CD4-positive, alpha-beta memory T cell (primary cell): ENCODE results near the gene GAS6. TPM values are rescaled to one million over a fixed set of nuclear protein-coding genes. Genes with fewer than 3 reads are reported as not detected.

Source experiments
- CTCF ChIA-PET: fragments of 350-600 bp; sonication (Branson Sonifier 250); formaldehyde crosslinking; loops from one replicate; lab custom pipeline; 2021; ENCODE audit warnings: inconsistent platforms; ENCODE audit not compliant: partially characterized antibody; lab: Charles Lee
- POLR2A ChIA-PET: fragments of 350-600 bp; sonication (Branson Sonifier 250); formaldehyde crosslinking; loops from one replicate; lab custom pipeline; 2021; ENCODE audit not compliant: partially characterized antibody; lab: Charles Lee
- DNase-seq, 5 donors: peaks; one replicate each; pipeline versions ENCODE4 v3.0.0 to v3.0.0-alpha.2; 2020 to 2022; ENCODE audit warnings: mixed read lengths in 1 of 5
- H3K27ac ChIP-seq: one replicate; pipeline ENCODE4 v1.7.0; 2013; ENCODE audit warnings: low read depth, low read length
- H3K27me3 ChIP-seq: 2 replicates; pipeline ENCODE4 v1.7.0; 2013; ENCODE audit warnings: mild to moderate bottlenecking, low read length, moderate library complexity; ENCODE audit not compliant: insufficient read depth
- H3K36me3 ChIP-seq: 2 replicates; pipeline ENCODE4 v1.7.0; 2013; ENCODE audit warnings: mild to moderate bottlenecking, low read length, moderate library complexity; ENCODE audit not compliant: insufficient read depth
- H3K4me1 ChIP-seq: 2 replicates; pipeline ENCODE4 v1.7.0; 2013; ENCODE audit warnings: mild to moderate bottlenecking, low read length, moderate library complexity; ENCODE audit not compliant: insufficient read depth
- H3K4me3 ChIP-seq, 2 donors: one replicate each; pipeline ENCODE4 v1.7.0; 2013; ENCODE audit warnings: low read length in 2 of 2, mild to moderate bottlenecking in 1 of 2
- H3K9me3 ChIP-seq, 2 donors: one replicate each; pipeline ENCODE4 v1.7.0; 2013; ENCODE audit warnings: low read length in 2 of 2, control low read depth in 1 of 2; ENCODE audit not compliant: control insufficient read depth in 1 of 2
- H3K27ac Mint-ChIP-seq, 7 donors: one replicate each; pipeline ENCODE4 v1.8.0; 2020 to 2021; ENCODE audit warnings: mixed read lengths in 7 of 7, mild to moderate bottlenecking in 6 of 7, inconsistent platforms in 3 of 7, moderate library complexity in 3 of 7
- H3K27me3 Mint-ChIP-seq, 2 donors: one replicate each; pipeline ENCODE4 v1.8.0; 2020 to 2021; ENCODE audit warnings: mixed read lengths in 2 of 2
- H3K36me3 Mint-ChIP-seq, 2 donors: one replicate each; pipeline ENCODE4 v1.8.0; 2020 to 2021; ENCODE audit warnings: mixed read lengths in 2 of 2, inconsistent platforms in 1 of 2, mild to moderate bottlenecking in 1 of 2
- H3K4me1 Mint-ChIP-seq, 4 donors: one replicate each; pipeline ENCODE4 v1.8.0; 2020 to 2021; ENCODE audit warnings: mixed read lengths in 4 of 4, mild to moderate bottlenecking in 1 of 4
- H3K4me3 Mint-ChIP-seq, 8 donors: one replicate each; pipeline ENCODE4 v1.8.0; 2020 to 2021; ENCODE audit warnings: mixed read lengths in 8 of 8, mild to moderate bottlenecking in 7 of 8, moderate library complexity in 6 of 8, inconsistent platforms in 3 of 8
- H3K9me3 Mint-ChIP-seq, 8 donors: one replicate each; pipeline ENCODE4 v1.8.0; 2020 to 2021; ENCODE audit warnings: mixed read lengths in 8 of 8, mild to moderate bottlenecking in 5 of 8, inconsistent platforms in 3 of 8, moderate library complexity in 1 of 8
- intact Hi-C: fragments of 100-400 bp; cut with micrococcal nuclease; formaldehyde crosslinking; loops from one replicate; pipeline ENCODE4 v1.15.1; 2023
- polyA plus RNA-seq, 2 donors: library from polyadenylated mRNA; unstranded; fragments of 300-500 nt; fragmentation: Illumina TruSeq; gene quantifications; one replicate each; pipeline ENCODE4 v1.2.3, GENCODE V29; 2021
- total RNA-seq, 2 experiments: library from RNA; stranded (reverse); gene quantifications; one replicate each; pipeline ENCODE4 v1.2.3, GENCODE V29; 2021

Gene GAS6
- total and polyA plus RNA-seq, 4 experiments from 2014 or later = 0.39 to 17.2 (median 8.8) TPM

DNA sequence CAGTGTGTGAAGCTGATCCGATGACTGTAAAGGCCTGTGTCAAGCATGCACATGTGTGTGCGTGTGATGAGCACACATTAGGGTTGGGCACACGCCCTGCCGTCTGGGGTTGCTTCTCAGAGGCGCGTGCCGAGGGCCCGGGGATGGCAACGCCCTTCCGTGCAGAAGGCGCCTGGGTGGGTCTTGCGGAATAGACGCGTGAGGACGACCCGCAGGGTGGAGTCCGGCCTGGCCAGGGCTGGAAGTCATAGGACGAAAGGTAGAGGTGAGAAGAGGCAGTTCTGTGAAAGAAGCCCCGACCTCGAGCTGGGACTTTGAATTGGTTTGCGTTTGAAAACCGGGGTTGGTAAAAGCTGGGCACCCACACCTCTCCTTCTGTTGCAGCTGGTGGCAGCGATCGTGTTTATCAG lies 69.1 kb downstream of the GAS6 start:
- intact Hi-C loops = no loop called here
- H3K36me3 Mint-ChIP-seq = no peaks in the 10 kb centered on the region
- H3K27me3 Mint-ChIP-seq = peaks cover 0 to 2% of the 10 kb centered on the region in 2 donors
- Histone ChIP-seq H3K4me3 (no peak overlapping the region), H3K27ac (no peak overlapping the region), H3K4me1 (no peaks in the 10 kb centered on the region), H3K27me3 (no peaks in the 10 kb centered on the region), H3K9me3 (no peaks in the 10 kb centered on the region), H3K36me3 (no peaks in the 10 kb centered on the region)
- CTCF ChIA-PET = no interaction called here
- no peak overlapping the region for H3K27ac Mint-ChIP-seq
- POLR2A ChIA-PET = no interaction called here
- no peaks in the 10 kb centered on the region for H3K9me3 Mint-ChIP-seq
- no peak overlapping the region for H3K4me3 Mint-ChIP-seq
- DNase-seq = no peak
- no peaks in the 10 kb centered on the region for H3K4me1 Mint-ChIP-seq

DNA sequence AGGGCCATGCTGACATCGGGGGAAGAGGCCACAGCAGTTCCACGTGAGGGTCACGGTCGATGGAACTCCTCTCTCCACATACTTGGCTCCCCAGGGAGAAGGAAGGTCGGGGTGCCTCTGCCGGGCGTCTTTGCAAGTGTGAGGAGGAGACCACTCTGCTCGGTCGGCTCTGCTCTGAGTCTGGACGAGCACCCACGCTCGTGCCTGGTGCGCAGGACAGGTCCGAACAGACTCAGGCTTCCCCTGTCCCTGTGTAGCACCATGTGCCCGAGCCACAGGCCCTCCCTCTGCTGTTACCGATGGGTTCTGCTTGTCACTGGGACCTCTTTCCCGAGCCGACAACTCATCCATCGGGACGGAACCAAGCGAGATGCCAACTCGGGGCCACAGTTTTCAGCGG lies 69.8 kb downstream of the GAS6 start:
- Histone ChIP-seq H3K27me3 (no peaks in the 10 kb centered on the region), H3K4me1 (no peaks in the 10 kb centered on the region), H3K27ac (no peak overlapping the region), H3K36me3 (no peaks in the 10 kb centered on the region), H3K4me3 (no peak overlapping the region), H3K9me3 (no peaks in the 10 kb centered on the region)
- Mint-ChIP-seq H3K4me3 (no peak overlapping the region), H3K27me3 (peaks cover 0 to 2% of the 10 kb centered on the region in 2 donors), H3K9me3 (no peaks in the 10 kb centered on the region), H3K36me3 (no peaks in the 10 kb centered on the region), H3K4me1 (no peaks in the 10 kb centered on the region), H3K27ac (no peak overlapping the region)
- CTCF ChIA-PET = no interaction called here
- POLR2A ChIA-PET = no interaction called here
- intact Hi-C loops = no loop called here
- DNase-seq = no peak

DNA sequence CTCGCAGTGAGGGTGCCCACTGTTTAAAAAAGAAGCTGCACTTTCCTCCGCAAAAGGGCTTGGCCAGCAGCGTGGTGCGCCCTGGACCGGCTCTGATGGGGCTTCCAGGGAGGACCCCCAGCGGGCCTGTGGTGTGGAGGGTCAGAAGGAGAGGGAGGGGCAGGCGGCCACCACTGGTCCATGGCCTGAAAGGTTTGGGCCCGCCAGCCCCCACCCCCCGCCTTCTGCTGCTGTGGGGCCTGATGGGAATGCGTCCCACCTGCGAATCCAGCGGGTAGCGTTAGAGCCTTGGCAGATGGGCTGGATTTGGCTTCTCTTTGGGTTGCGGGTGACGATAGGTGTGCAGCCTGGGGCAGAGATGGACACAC lies 70.2 kb downstream of the GAS6 start:
- H3K27ac ChIP-seq = no peak overlapping the region
- no peaks in the 10 kb centered on the region for H3K27me3 ChIP-seq
- DNase-seq = no peak
- CTCF ChIA-PET = no interaction called here
- Mint-ChIP-seq H3K27ac (no peak overlapping the region), H3K4me1 (no peaks in the 10 kb centered on the region), H3K27me3 (peaks cover 0 to 2% of the 10 kb centered on the region in 2 donors), H3K4me3 (no peak overlapping the region), H3K36me3 (no peaks in the 10 kb centered on the region), H3K9me3 (no peaks in the 10 kb centered on the region)
- POLR2A ChIA-PET = no interaction called here
- no peaks in the 10 kb centered on the region for H3K36me3 ChIP-seq
- H3K4me3 ChIP-seq = no peak overlapping the region
- no peaks in the 10 kb centered on the region for H3K4me1 ChIP-seq
- no peaks in the 10 kb centered on the region for H3K9me3 ChIP-seq
- intact Hi-C loops = no loop called here

DNA sequence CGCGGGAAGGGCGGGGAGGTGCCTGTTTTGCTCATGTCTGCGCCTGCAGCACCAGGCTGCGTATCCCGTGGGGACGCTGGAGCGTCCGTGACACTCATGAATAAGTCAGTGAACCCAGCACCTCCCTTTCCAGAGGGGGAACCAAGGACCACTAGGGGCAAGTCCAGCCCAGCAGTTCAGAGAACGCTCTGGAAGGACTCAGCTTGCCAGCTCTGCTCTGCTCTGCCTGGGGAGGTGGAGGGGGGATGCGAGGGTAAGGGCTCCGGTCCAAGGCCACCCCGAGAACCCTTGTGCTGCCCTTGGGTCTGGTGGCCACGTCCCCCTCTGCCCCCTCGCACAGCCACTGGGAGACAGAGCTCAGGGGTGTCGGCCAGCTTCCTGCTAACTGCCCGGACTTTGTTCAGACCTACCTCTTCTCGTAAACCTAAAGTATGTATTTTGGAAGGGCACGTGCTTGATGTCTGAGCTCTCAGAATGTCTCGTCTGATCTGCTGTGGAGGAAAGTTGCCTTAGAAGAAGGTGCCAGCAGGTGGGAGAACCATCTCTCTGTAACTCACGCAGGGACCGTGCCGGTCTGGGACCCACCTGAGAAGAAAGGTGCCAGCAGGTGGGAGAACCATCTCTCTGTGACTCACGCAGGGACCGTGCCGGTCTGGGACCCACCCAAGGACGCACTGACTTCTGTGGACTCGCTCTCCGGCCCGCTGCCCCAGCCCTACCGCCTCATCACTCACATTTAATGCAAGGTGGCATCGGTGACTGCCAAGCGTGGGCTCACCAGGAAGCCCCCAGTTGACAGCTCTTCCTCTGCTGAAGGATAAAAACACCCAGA lies 70.8 kb downstream of the GAS6 start:
- Mint-ChIP-seq H3K27me3 (peaks cover 0 to 2% of the 10 kb centered on the region in 2 donors), H3K4me1 (no peaks in the 10 kb centered on the region), H3K4me3 (no peak overlapping the region), H3K36me3 (no peaks in the 10 kb centered on the region), H3K9me3 (no peaks in the 10 kb centered on the region), H3K27ac (peak overlapping the region in 1 of 7 donors; percentile 52)
- Histone ChIP-seq H3K9me3 (no peaks in the 10 kb centered on the region), H3K4me1 (no peaks in the 10 kb centered on the region), H3K36me3 (no peaks in the 10 kb centered on the region), H3K4me3 (no peak overlapping the region), H3K27me3 (no peaks in the 10 kb centered on the region), H3K27ac (no peak overlapping the region)
- CTCF ChIA-PET = no interaction called here
- intact Hi-C loops = no loop called here
- POLR2A ChIA-PET = no interaction called here
- DNase-seq = no peak

DNA sequence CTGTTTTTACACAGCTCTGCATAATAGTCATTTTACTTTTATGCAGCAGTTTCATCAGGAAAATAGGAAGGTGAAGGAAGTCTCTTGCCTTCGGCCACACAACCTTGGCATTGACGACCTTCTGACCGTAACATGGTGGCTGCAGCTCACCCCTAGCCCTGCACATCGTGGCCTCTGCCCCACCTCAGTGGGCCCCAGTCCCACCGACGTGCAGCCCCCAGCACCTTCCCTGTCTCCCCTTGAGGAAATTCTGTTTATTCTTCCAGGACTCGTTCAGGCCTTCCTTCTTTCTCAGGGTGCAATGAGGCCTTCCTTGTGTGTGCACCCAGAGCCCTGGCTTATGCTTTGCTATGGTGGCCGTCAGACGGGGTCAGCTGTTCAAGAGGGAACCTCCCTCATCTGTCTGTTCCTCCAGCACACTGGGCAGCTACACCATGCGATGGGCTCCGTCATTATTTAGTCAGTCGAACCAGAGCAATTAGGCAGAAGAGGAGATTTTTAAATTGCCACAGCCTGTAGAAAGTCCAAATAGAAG lies 71.6 kb downstream of the GAS6 start:
- no peak overlapping the region for H3K4me3 Mint-ChIP-seq
- Histone ChIP-seq H3K4me1 (no peaks in the 10 kb centered on the region), H3K4me3 (no peak overlapping the region), H3K36me3 (no peaks in the 10 kb centered on the region), H3K27me3 (no peaks in the 10 kb centered on the region), H3K9me3 (no peaks in the 10 kb centered on the region), H3K27ac (no peak overlapping the region)
- H3K4me1 Mint-ChIP-seq = no peaks in the 10 kb centered on the region
- DNase-seq = no peak
- no peaks in the 10 kb centered on the region for H3K9me3 Mint-ChIP-seq
- POLR2A ChIA-PET = no interaction called here
- intact Hi-C loops = no loop called here
- peaks cover 0 to 2% of the 10 kb centered on the region in 2 donors for H3K27me3 Mint-ChIP-seq
- CTCF ChIA-PET = no interaction called here
- no peaks in the 10 kb centered on the region for H3K36me3 Mint-ChIP-seq
- no peak overlapping the region for H3K27ac Mint-ChIP-seq

DNA sequence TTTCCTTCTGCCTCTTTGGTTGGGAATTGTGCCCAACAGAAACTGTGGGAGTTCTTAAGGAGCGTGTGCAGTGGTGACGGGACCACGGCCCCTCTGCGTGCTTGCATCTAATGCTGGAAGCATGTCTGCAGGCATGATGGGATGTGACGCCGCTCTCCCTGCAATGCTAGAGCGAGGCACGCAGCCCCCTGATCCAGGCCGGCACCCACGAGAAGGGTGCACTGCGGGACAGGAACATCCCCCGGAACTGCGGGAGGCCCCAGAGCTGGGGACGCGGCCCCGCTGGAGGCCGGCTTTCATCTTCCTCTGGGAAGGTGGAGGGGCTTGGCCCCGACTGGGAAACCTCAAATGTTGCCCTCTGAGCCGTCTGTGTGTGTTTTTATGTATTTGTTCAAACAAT lies 72.1 kb downstream of the GAS6 start:
- Mint-ChIP-seq H3K4me1 (no peaks in the 10 kb centered on the region), H3K4me3 (no peak overlapping the region), H3K36me3 (no peaks in the 10 kb centered on the region), H3K9me3 (no peaks in the 10 kb centered on the region), H3K27me3 (peaks cover 0 to 2% of the 10 kb centered on the region in 2 donors), H3K27ac (no peak overlapping the region)
- Histone ChIP-seq H3K4me3 (no peak overlapping the region), H3K36me3 (no peaks in the 10 kb centered on the region), H3K27ac (no peak overlapping the region), H3K9me3 (no peaks in the 10 kb centered on the region), H3K4me1 (no peaks in the 10 kb centered on the region), H3K27me3 (no peaks in the 10 kb centered on the region)
- ChIA-PET CTCF (no interaction called here), POLR2A (no interaction called here)
- intact Hi-C loops = no loop called here
- no peak for DNase-seq

DNA sequence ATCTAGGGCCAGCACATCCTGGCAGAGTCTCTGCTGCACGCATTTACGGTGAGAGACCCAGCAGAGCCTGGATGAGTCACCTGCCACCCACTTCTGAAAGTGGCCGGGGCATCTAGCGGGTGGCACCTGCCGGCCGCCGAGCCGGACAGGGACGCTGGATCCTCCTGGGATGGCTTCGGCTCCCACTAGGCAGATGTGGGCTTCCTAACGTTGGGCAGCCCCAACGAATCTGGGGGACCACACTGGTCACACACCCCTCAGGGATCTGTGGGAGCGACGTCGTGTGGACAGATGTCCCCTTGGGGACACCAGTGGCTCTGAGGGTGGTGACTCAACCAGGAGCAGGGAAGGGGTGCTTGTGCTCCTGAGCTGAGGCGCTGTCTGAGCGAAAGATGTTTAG lies 72.7 kb downstream of the GAS6 start:
- no peaks in the 10 kb centered on the region for H3K36me3 Mint-ChIP-seq
- H3K9me3 Mint-ChIP-seq = no peaks in the 10 kb centered on the region
- Histone ChIP-seq H3K36me3 (no peaks in the 10 kb centered on the region), H3K27me3 (no peaks in the 10 kb centered on the region), H3K9me3 (no peaks in the 10 kb centered on the region), H3K27ac (no peak overlapping the region), H3K4me3 (no peak overlapping the region), H3K4me1 (no peaks in the 10 kb centered on the region)
- CTCF ChIA-PET = no interaction called here
- H3K27me3 Mint-ChIP-seq = peaks cover 0 to 2% of the 10 kb centered on the region in 2 donors
- no peak overlapping the region for H3K27ac Mint-ChIP-seq
- POLR2A ChIA-PET = no interaction called here
- intact Hi-C loops = no loop called here
- H3K4me1 Mint-ChIP-seq = no peaks in the 10 kb centered on the region
- no peak overlapping the region for H3K4me3 Mint-ChIP-seq
- no peak for DNase-seq
